Right atrium auricular region (tissue), 2 donors: ENCODE results near the gene MAP2K5. TPM values are rescaled to one million over a fixed set of nuclear protein-coding genes. Genes with fewer than 3 reads are reported as not detected.

Source experiments
- DNase-seq: peaks from one replicate; pipeline ENCODE4 v3.0.0-alpha.2; 2019; ENCODE audit warnings: low spot score
- H3K27ac ChIP-seq, 2 donors: fragments of 200-600 bp; sonication (generic); 1 replicate in 1 of 2; 2 replicates in 1 of 2; pipeline ENCODE4 v1.5.1; 2016 to 2019
- H3K27me3 ChIP-seq, 2 donors: fragments of 200-600 bp; sonication (generic); one replicate each; pipeline versions ENCODE4 v1.5.1 to v1.6.0; 2017 to 2019
- H3K36me3 ChIP-seq: fragments of 200-600 bp; sonication (generic); one replicate; pipeline ENCODE4 v1.5.1; 2016
- H3K4me1 ChIP-seq, 2 donors: fragments of 200-600 bp; sonication (generic); one replicate each; pipeline versions ENCODE4 v1.5.1 to v1.6.0; 2017 to 2019
- H3K4me3 ChIP-seq, 2 donors: fragments of 200-600 bp; sonication (generic); 1 replicate in 1 of 2; 2 replicates in 1 of 2; pipeline ENCODE4 v1.5.1; 2017 to 2019; ENCODE audit warnings: mild to moderate bottlenecking in 1 of 2, moderate library complexity in 1 of 2
- H3K9me3 ChIP-seq, 2 donors: fragments of 200-600 bp; sonication (generic); one replicate each; pipeline ENCODE4 v1.5.1; 2019
- CTCF ChIP-seq, 2 donors: fragments of 200-600 bp; sonication (generic); IDR thresholded peaks; one replicate each; pipeline ENCODE4 v1.5.1; 2019; ENCODE audit warnings: antibody characterized with exemption in 2 of 2
- total RNA-seq, 2 donors: library from RNA; depleted of rRNA; stranded (reverse); fragments of >200 nt; gene quantifications; one replicate each; pipeline ENCODE4 v1.1.0, GENCODE V29; 2016

The MAP2K5 gene
- total RNA-seq, 2 donors from 2014 or later: 5.8 to 6.7 TPM

GRCh38 chr15:67840749-67841512 is 298.4 kb downstream of the MAP2K5 start:
- peaks cover 0 to 22% of the 10 kb centered on the region in 2 donors for H3K4me1 ChIP-seq
- no peaks in the 10 kb centered on the region for H3K9me3 ChIP-seq
- no peak for TF ChIP-seq CTCF (IDR thresholded peaks at IDR 0.05)
- H3K4me3 ChIP-seq: peak overlapping the region; percentile 75 to 94
- H3K27ac ChIP-seq: peak overlapping the region; percentile 98 to 99
- peak; percentile 68 for DNase-seq
- no peaks in the 10 kb centered on the region for H3K36me3 ChIP-seq
- peaks cover 0 to under 1% of the 10 kb centered on the region in 2 donors for H3K27me3 ChIP-seq

GRCh38 chr15:67841513-67841762 is 298.9 kb downstream of the MAP2K5 start:
- Histone ChIP-seq H3K27ac (peak overlapping the region; percentile 98 to 99), H3K27me3 (no peaks in the 10 kb centered on the region)

GRCh38 chr15:67843092-67843501 is 300.6 kb downstream of the MAP2K5 start:
- Histone ChIP-seq H3K36me3 (no peaks in the 10 kb centered on the region), H3K27me3 (no peaks in the 10 kb centered on the region), H3K4me1 (peaks cover 0 to 18% of the 10 kb centered on the region in 2 donors), H3K4me3 (no peak overlapping the region), H3K9me3 (no peaks in the 10 kb centered on the region), H3K27ac (no peak overlapping the region)
- no peak for DNase-seq
- TF ChIP-seq CTCF (IDR thresholded peaks at IDR 0.05): no peak

More at GRCh38 chr15:67841513-67841762, 298.9 kb downstream of the MAP2K5 start:
- Histone ChIP-seq H3K4me3 (peak overlapping the region; percentile 75 to 94), H3K9me3 (no peaks in the 10 kb centered on the region), H3K4me1 (peaks cover 0 to 18% of the 10 kb centered on the region in 2 donors), H3K36me3 (no peaks in the 10 kb centered on the region)
- no peak for TF ChIP-seq CTCF (IDR thresholded peaks at IDR 0.05)
- no peak for DNase-seq

DNA sequence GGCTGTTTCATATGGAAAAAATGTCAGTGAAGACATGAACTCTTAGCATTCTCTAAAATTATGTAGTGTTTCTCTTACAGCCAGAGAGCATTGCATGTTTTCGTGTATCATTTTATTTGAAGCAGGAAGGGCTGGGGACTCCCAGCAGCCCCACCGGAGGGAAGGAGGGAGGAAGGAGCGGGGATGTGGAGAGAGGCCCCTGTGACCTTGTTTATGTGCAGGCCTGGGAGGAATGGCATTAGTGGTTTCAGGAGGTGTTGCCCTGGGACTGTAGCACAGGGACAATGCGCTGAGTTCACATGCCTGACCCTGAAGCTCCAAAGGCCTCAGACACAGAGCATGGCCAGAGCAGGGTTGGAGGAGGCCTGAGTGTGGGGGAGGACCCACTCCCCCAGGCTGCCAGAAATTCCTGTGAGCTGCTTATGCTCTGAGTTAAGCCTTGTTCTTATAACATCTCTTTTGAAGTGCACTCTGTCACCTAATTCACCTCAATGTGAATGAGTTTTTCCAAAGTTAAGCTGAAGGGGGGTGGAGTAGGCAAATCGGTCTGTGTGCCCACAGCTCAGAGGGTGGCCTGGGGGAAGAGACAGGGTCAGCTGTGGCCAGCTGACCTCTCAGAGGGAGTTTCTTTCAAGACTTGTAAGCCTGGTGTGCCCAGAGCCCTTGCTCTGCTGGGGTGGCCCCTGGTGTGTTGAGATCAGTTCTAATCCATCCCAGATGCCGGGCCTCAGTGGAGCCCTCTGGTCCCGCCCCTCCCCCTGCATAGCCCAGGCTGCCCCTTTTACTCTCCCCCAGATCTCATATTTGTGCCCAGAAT is 301.3 kb downstream of the MAP2K5 start:
- Histone ChIP-seq H3K27ac (no peak overlapping the region), H3K27me3 (no peaks in the 10 kb centered on the region), H3K9me3 (no peaks in the 10 kb centered on the region), H3K36me3 (no peaks in the 10 kb centered on the region), H3K4me1 (peaks cover 0 to 11% of the 10 kb centered on the region in 2 donors), H3K4me3 (no peak overlapping the region)
- TF ChIP-seq CTCF (IDR thresholded peaks at IDR 0.05): no peak
- no peak for DNase-seq

DNA sequence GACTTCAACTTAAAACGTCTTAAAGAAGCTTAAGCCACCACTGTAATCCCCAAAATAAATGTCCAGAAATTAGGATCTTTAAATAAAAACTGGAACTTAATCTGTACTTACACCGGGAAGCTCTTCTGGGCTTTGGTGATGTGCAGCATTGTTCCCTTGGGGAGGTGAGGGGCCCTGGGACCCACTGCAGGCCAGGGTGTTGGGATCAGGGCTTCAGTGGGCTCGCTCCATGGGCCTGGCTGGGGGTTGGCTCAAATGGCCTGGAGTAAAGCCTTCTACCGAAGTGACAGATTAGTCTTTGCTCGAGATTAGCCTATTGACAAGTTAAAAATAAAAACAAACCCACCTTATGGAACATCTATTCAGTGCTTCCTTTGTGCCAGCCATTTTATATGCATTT is 303.5 kb downstream of the MAP2K5 start:
- H3K27ac ChIP-seq: no peak overlapping the region
- no peaks in the 10 kb centered on the region for H3K9me3 ChIP-seq
- peaks cover 0 to 4% of the 10 kb centered on the region in 2 donors for H3K4me1 ChIP-seq
- H3K36me3 ChIP-seq: no peaks in the 10 kb centered on the region
- DNase-seq: no peak
- H3K27me3 ChIP-seq: no peaks in the 10 kb centered on the region
- H3K4me3 ChIP-seq: no peak overlapping the region
- TF ChIP-seq CTCF (IDR thresholded peaks at IDR 0.05): no peak
